SK-N-SH treated with all-trans-retinoic acid at 6 μM for 48 hours (cell line): ENCODE data around the gene ZNHIT2.

Experiments
- BACH2 ChIP-seq: fragments of 250-450 bp; sonication (Bioruptor Pico); IDR thresholded peaks from 2 replicates; pipeline ENCODE4 v1.9.0; 2021; ENCODE audit warnings: mild to moderate bottlenecking, borderline replicate concordance
- CREB5 ChIP-seq: fragments of 250-450 bp; sonication (Bioruptor Pico); IDR thresholded peaks from 2 replicates; pipeline ENCODE4 v1.5.1; 2020; ENCODE audit warnings: low read depth, mild to moderate bottlenecking, moderate library complexity
- CSDC2 ChIP-seq: fragments of 250-450 bp; sonication (Bioruptor Pico); IDR thresholded peaks from 2 replicates; pipeline ENCODE4 v1.5.0; 2020; ENCODE audit warnings: mild to moderate bottlenecking, moderate library complexity
- GLIS3 ChIP-seq: fragments of 250-450 bp; sonication (Bioruptor Pico); IDR thresholded peaks from 2 replicates; pipeline ENCODE4 v1.5.0; 2020; ENCODE audit warnings: mild to moderate bottlenecking, moderate library complexity
- PATZ1 ChIP-seq: fragments of 250-450 bp; sonication (Bioruptor Pico); IDR thresholded peaks from 2 replicates; pipeline ENCODE4 v1.8.0; 2020; ENCODE audit warnings: mild to moderate bottlenecking, moderate library complexity, borderline replicate concordance
- PPARA ChIP-seq: fragments of 250-450 bp; sonication (Bioruptor Pico); IDR thresholded peaks from 2 replicates; pipeline ENCODE4 v1.5.0; 2020; ENCODE audit warnings: mild to moderate bottlenecking, borderline replicate concordance
- RARB ChIP-seq: fragments of 250-450 bp; sonication (Bioruptor Pico); IDR thresholded peaks from 2 replicates; pipeline ENCODE4 v1.8.0; 2021; ENCODE audit warnings: mild to moderate bottlenecking, moderate library complexity
- SNAI2 ChIP-seq: fragments of 250-450 bp; sonication (Bioruptor Pico); IDR thresholded peaks from 2 replicates; pipeline ENCODE4 v1.5.0; 2020; ENCODE audit warnings: mild to moderate bottlenecking, moderate library complexity
- TCF4 ChIP-seq: fragments of 250-450 bp; sonication (Bioruptor Pico); IDR thresholded peaks from 2 replicates; pipeline ENCODE4 v1.8.0; 2021; ENCODE audit warnings: mild to moderate bottlenecking, moderate library complexity, borderline replicate concordance
- TOX ChIP-seq: fragments of 250-450 bp; sonication (Bioruptor Pico); IDR thresholded peaks from 2 replicates; pipeline ENCODE4 v1.8.0; 2021; ENCODE audit warnings: mild to moderate bottlenecking, moderate library complexity, borderline replicate concordance
- TSHZ2 ChIP-seq: fragments of 250-450 bp; sonication (Bioruptor Pico); IDR thresholded peaks from 2 replicates; pipeline ENCODE4 v1.5.0; 2020; ENCODE audit warnings: mild to moderate bottlenecking, moderate library complexity
- ZFP3 ChIP-seq: fragments of 250-450 bp; sonication (Bioruptor Pico); IDR thresholded peaks from 2 replicates; pipeline ENCODE4 v1.5.0; 2020; ENCODE audit warnings: mild to moderate bottlenecking, moderate library complexity
- ZNF70 ChIP-seq: fragments of 450-650 bp; formaldehyde crosslinking; IDR thresholded peaks from 2 replicates; pipeline ENCODE4 v1.5.0; 2020; ENCODE audit warnings: mild to moderate bottlenecking, moderate library complexity

- TF ChIP-seq BACH2 (CRISPR knock-in tag) (no peak), TSHZ2 (CRISPR knock-in tag) (no peak), GLIS3 (CRISPR knock-in tag) (no peak), PATZ1 (CRISPR knock-in tag) (no peak), PPARA (CRISPR knock-in tag) (no peak), SNAI2 (CRISPR knock-in tag) (no peak), RARB (no peak), TOX (CRISPR knock-in tag) (no peak), TCF4 (no peak), ZFP3 (CRISPR knock-in tag) (no peak), CSDC2 (CRISPR knock-in tag) (no peak), ZNF70 (CRISPR knock-in tag) (no peak), CREB5 (CRISPR knock-in tag) (no peak)
Measured at GRCh38 chr11:65125197-65126056, 7.9 kb upstream of the ZNHIT2 start.
